Endothelial cell (in vitro differentiated cells): ENCODE data around the gene GPC5. TPM values are rescaled to one million over a fixed set of nuclear protein-coding genes. Genes with fewer than 3 reads are reported as not detected.

Experiments used
- DNase-seq: peaks from one replicate; pipeline ENCODE4 v3.0.0; 2021; ENCODE audit warnings: low spot score
- H3K27ac Mint-ChIP-seq: one replicate; pipeline ENCODE4 v1.8.0; 2021; ENCODE audit warnings: mixed read lengths, inconsistent platforms; ENCODE audit not compliant: unreplicated experiment
- H3K27me3 Mint-ChIP-seq: one replicate; pipeline ENCODE4 v1.8.0; 2021; ENCODE audit warnings: mild to moderate bottlenecking, moderate library complexity, mixed read lengths, inconsistent platforms; ENCODE audit not compliant: unreplicated experiment
- H3K36me3 Mint-ChIP-seq: one replicate; pipeline ENCODE4 v1.8.0; 2021; ENCODE audit warnings: mild to moderate bottlenecking, low read depth, mixed read lengths, inconsistent platforms; ENCODE audit not compliant: unreplicated experiment
- H3K4me1 Mint-ChIP-seq: one replicate; pipeline ENCODE4 v1.8.0; 2021; ENCODE audit warnings: mild to moderate bottlenecking, mixed read lengths, inconsistent platforms; ENCODE audit not compliant: unreplicated experiment
- H3K4me3 Mint-ChIP-seq: one replicate; pipeline ENCODE4 v1.8.0; 2021; ENCODE audit warnings: mild to moderate bottlenecking, mixed read lengths, inconsistent platforms; ENCODE audit not compliant: unreplicated experiment
- H3K9me3 Mint-ChIP-seq: one replicate; pipeline ENCODE4 v1.8.0; 2021; ENCODE audit warnings: mixed read lengths, inconsistent platforms; ENCODE audit not compliant: unreplicated experiment
- total RNA-seq: library from RNA; stranded (reverse); fragmentation: NEBNext Ultra II Directional; extraction: Animal tissue kit (Norgen Biotek cat#: 25700); gene quantifications from one replicate; pipeline ENCODE4 v1.2.1, GENCODE V29; 2021; ENCODE audit not compliant: unreplicated experiment
- TF ChIP-seq, protein P1 (sequence below): fragments of 200-600 bp; sonication (generic); IDR thresholded peaks from one replicate; pipeline ENCODE4 v1.5.0; 2021; ENCODE audit warnings: antibody characterized with exemption; ENCODE audit not compliant: unreplicated experiment

GPC5 gene
- total RNA-seq, 1 donor from 2014 or later: not detected

DNA sequence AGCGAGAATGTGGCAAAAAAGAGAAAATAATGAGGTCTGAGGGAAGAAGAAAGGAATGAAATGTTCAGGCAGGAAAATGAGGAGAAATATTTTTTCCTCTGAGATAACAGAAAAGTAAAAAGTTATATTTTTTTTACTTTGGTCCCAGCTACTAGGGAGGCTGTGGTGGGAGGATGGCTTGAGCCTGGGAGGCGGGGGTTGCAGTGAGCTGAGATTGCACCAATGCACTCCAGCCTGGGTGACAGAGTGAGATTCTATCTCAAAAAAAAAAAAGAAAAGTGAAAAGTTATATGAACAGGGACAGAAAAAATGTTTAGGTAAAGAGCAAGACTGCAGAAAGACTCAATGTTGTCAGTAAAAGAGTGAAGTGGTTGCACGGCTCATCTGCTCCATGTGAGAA, 1224.5 kb downstream of the GPC5 start:
- H3K4me3 Mint-ChIP-seq: no peak overlapping the region
- no peaks in the 10 kb centered on the region for H3K9me3 Mint-ChIP-seq
- no peaks in the 10 kb centered on the region for H3K27me3 Mint-ChIP-seq
- no peaks in the 10 kb centered on the region for H3K4me1 Mint-ChIP-seq
- no peak for DNase-seq
- no peak overlapping the region for H3K27ac Mint-ChIP-seq
- TF ChIP-seq, protein P1, sequence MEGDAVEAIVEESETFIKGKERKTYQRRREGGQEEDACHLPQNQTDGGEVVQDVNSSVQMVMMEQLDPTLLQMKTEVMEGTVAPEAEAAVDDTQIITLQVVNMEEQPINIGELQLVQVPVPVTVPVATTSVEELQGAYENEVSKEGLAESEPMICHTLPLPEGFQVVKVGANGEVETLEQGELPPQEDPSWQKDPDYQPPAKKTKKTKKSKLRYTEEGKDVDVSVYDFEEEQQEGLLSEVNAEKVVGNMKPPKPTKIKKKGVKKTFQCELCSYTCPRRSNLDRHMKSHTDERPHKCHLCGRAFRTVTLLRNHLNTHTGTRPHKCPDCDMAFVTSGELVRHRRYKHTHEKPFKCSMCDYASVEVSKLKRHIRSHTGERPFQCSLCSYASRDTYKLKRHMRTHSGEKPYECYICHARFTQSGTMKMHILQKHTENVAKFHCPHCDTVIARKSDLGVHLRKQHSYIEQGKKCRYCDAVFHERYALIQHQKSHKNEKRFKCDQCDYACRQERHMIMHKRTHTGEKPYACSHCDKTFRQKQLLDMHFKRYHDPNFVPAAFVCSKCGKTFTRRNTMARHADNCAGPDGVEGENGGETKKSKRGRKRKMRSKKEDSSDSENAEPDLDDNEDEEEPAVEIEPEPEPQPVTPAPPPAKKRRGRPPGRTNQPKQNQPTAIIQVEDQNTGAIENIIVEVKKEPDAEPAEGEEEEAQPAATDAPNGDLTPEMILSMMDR: no peak
- H3K36me3 Mint-ChIP-seq: no peaks in the 10 kb centered on the region

DNA sequence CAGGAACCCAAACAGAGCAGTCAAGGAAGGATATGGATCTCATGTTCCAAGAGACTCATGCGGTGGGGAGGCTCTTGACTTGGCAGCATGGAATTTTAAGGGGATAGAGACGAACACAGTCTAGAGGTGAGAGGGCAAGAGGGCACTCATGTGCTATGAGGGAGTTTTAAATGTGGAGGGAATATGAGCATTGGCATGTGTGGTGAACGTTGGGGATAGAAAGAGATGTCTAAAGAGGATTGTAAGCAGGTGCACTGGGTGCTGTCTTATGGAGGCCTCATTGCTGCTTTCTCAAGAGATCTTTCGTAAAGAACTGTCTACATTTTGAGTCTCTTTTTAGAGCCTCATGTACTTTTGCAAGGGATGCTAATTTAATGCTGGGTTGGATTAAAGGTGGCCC, 1227.9 kb downstream of the GPC5 start:
- H3K27me3 Mint-ChIP-seq: no peaks in the 10 kb centered on the region
- H3K9me3 Mint-ChIP-seq: no peaks in the 10 kb centered on the region
- no peak for DNase-seq

DNA sequence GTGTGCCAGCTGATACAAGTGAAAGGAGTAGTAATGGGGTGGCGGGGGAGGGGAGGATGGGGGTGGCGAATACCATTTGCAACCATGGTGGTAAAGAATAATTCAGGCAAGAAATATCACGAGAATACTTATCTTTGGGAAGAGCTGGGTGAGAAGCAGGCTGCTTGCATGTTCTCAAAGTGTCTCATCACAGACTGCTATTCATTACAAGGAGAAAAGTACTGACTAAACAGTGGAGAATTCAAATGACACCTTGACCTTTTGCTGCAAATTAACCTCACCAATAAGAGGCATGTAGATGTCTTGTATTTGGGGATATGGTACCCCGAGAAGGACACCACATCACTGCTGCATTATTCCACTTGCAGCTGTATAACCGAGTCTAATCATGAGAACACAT, 1242.5 kb downstream of the GPC5 start:
- H3K36me3 Mint-ChIP-seq: no peaks in the 10 kb centered on the region
- H3K9me3 Mint-ChIP-seq: no peaks in the 10 kb centered on the region
- H3K27me3 Mint-ChIP-seq: no peaks in the 10 kb centered on the region
- TF ChIP-seq, protein P1: no peak
- no peaks in the 10 kb centered on the region for H3K4me1 Mint-ChIP-seq
- no peak for DNase-seq
- no peak overlapping the region for H3K27ac Mint-ChIP-seq
- H3K4me3 Mint-ChIP-seq: no peak overlapping the region

More for the DNA sequence above, 1227.9 kb downstream of the GPC5 start:
- H3K4me3 Mint-ChIP-seq: no peak overlapping the region
- H3K27ac Mint-ChIP-seq: no peak overlapping the region
- no peaks in the 10 kb centered on the region for H3K4me1 Mint-ChIP-seq
- no peaks in the 10 kb centered on the region for H3K36me3 Mint-ChIP-seq
- TF ChIP-seq, protein P1: no peak

DNA sequence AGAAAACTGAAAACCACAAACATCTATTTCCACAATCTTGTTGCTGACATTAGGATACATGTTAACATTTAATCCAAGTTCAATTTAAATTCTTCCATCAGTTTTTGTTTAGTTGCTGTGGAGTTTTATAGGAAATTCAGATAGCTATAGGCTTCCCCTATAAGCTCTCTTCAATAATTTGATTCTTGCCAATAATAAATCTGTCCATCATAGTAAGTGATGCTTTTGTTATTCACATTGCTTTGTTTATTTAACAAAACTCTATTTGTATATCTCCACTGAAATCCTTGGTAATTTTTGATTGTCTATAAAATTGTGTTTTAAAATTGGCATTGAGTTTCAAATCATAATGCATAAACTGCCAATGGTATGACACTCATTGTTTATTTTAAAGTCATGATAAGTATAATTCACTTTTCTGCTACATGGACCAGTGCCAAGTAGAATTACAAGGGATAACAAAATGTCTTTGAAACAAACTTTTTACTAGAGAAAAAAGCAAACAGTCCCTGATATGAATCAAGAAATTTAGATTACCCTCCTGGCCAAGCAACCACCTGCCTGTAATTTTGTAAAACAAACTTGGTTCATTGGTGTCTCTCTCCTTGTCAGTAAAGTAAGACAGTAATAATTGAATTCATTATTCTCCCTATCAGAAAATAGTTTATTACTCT, 1250.9 kb downstream of the GPC5 start:
- Mint-ChIP-seq H3K27me3 (no peaks in the 10 kb centered on the region), H3K4me3 (no peak overlapping the region), H3K9me3 (no peaks in the 10 kb centered on the region), H3K27ac (no peak overlapping the region), H3K4me1 (no peaks in the 10 kb centered on the region), H3K36me3 (no peaks in the 10 kb centered on the region)
- no peak for DNase-seq
- TF ChIP-seq, protein P1: no peak

DNA sequence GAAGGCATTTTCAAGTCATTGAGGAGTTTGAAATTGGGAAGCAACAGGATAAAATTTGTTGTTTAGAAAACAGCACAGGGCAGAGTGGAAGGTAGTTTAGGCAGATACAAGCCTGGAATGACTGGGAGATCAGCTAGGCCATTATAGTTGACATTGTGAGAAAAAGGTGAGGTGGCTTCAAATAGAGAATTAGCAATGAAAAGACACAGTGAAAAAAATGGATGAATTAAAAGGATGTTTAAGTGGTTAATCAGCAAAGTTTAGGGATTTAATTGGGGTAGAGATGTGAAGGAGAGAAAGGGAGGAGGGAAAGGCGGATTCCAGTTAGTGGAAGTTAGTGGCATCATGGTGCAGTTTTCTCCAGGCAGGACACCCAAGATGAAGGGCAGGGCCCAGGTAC, 1257.7 kb downstream of the GPC5 start:
- no peak overlapping the region for H3K4me3 Mint-ChIP-seq
- H3K36me3 Mint-ChIP-seq: no peaks in the 10 kb centered on the region
- no peak for DNase-seq
- TF ChIP-seq, protein P1: no peak
- H3K9me3 Mint-ChIP-seq: no peaks in the 10 kb centered on the region
- no peak overlapping the region for H3K27ac Mint-ChIP-seq
- H3K4me1 Mint-ChIP-seq: no peaks in the 10 kb centered on the region
- no peaks in the 10 kb centered on the region for H3K27me3 Mint-ChIP-seq
